ENCODE measurements around the gene TRPM2.
"Not testable (repeated sequence)": the region's sequence is repeated elsewhere in the genome, so short reads cannot be mapped to it uniquely, and the experiment has no call there.

Gene TRPM2

DNA sequence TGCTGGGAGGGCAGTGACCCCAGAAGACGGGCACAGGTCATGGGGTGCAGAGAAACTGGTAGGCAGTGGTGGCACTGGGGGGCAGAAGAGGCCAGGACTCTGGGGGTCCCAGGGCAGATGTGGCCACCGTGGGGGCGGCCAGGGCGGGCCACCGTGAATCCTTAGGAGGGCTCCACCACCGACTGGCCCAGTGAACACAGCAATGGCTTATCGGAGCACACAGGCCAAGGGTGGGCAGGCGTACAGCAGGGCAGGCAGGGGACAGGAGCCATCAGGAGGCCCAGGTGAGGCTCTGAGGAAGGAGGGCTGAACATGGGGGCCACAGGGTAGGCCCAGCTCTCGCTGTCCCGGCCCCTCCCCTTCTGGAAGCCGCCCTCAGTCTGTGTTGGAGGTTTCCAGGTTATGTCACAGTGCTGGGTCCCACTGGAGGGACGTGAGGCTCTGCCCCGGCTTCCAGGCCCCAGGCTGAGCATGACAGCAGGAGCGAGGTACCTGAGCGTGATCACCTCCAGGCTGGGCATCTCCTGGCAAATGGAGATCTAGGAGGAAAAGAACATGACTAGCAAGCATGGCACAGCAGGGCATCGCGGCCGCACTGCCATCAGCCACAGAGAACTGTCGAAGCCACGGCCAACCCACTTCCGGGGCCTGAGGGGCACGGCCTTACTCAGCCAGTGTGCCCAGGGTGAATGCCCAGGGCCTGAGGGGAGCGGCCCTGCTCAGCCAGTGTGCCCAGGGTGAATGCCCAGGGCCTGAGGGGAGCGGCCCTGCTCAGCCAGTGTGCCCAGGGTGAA lies 18.0 kb upstream of the TRPM2 start:
- no peak for DNase-seq (ENCODE audit: low read depth)
- no peak overlapping the region for H3K4me3 ChIP-seq (ENCODE audit: low read depth, low read length)
- TF ChIP-seq, protein P1, sequence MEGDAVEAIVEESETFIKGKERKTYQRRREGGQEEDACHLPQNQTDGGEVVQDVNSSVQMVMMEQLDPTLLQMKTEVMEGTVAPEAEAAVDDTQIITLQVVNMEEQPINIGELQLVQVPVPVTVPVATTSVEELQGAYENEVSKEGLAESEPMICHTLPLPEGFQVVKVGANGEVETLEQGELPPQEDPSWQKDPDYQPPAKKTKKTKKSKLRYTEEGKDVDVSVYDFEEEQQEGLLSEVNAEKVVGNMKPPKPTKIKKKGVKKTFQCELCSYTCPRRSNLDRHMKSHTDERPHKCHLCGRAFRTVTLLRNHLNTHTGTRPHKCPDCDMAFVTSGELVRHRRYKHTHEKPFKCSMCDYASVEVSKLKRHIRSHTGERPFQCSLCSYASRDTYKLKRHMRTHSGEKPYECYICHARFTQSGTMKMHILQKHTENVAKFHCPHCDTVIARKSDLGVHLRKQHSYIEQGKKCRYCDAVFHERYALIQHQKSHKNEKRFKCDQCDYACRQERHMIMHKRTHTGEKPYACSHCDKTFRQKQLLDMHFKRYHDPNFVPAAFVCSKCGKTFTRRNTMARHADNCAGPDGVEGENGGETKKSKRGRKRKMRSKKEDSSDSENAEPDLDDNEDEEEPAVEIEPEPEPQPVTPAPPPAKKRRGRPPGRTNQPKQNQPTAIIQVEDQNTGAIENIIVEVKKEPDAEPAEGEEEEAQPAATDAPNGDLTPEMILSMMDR (IDR thresholded peaks at IDR 0.05; ENCODE audit: low read depth, low read length, missing control alignments): no peak

DNA sequence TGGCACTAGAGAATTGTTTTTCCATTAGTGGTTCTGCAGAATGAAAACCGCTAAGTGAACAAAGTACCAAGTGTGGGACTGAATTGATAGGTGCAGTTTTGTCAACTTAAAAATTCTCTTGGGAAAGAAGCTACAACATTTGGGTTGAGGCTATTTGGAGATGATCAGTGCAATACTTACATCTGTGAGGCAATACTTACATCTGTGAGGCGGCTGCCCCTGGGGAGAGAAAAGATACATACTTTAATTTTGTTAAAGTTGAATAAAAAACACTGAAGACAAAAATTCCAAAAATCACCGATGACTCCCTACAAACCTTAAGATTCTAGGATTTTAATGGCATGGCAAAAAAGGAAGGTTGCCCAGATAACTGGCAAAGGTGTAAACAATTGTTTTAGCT lies 16.0 kb upstream of the TRPM2 start:
- no peak for DNase-seq (ENCODE audit: low read depth)
- TF ChIP-seq, protein P1 (IDR thresholded peaks at IDR 0.05; ENCODE audit: low read depth, low read length, missing control alignments): no peak
- no peak overlapping the region for H3K4me3 ChIP-seq (ENCODE audit: low read depth, low read length)

DNA sequence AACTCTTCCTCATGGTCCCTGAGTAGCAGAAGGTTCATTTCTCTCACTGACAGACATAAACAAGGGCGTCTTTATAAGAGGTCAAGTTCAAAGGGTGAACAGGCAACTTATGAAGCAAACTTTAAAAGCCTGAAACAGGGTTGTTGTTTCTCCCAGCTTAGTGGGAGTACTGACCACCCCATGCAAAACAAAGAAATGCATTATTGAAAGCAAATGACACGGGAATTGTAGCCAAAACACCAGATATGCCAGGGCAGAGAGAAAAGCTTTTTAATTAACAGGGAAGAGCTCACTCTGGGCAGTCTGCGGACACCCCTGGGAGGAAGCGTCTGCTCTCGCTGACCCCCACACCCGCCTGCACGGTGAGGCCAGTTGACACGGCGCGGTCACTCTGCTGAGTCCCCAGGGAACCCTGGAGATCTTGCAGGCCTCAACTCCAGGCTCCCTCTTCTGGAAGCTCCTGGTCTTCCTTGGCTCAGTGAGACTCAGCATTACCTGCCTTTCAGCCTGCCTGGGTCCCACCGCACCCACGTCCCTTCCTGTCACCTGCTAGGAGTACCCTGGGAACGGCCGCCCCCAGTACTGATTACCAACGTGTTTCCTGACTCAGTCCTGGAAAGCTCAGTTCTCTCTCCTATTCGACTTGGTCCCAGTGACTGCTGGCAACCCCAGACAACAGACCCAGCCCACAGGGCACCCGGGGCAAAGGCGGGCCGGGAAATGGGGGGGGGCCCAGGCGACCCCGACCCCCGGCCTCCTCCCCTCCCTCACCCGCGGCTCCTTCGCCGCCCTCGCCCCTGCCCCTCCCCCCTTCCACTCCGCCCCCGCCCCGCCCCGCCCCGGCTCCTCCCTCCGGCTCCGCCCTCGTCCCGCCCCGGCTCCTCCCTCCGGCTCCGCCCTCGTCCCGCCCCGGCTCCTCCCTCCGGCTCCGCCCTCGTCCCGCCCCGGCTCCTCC lies 15.2 kb upstream of the TRPM2 start:
- H3K4me3 ChIP-seq (ENCODE audit: low read depth, low read length): peak overlapping the region; percentile 20; the same call in 1 of the 2 replicates
- TF ChIP-seq, protein P1 (IDR thresholded peaks at IDR 0.05; ENCODE audit: low read depth, low read length, missing control alignments): no peak
- no peak for DNase-seq (ENCODE audit: low read depth)

DNA sequence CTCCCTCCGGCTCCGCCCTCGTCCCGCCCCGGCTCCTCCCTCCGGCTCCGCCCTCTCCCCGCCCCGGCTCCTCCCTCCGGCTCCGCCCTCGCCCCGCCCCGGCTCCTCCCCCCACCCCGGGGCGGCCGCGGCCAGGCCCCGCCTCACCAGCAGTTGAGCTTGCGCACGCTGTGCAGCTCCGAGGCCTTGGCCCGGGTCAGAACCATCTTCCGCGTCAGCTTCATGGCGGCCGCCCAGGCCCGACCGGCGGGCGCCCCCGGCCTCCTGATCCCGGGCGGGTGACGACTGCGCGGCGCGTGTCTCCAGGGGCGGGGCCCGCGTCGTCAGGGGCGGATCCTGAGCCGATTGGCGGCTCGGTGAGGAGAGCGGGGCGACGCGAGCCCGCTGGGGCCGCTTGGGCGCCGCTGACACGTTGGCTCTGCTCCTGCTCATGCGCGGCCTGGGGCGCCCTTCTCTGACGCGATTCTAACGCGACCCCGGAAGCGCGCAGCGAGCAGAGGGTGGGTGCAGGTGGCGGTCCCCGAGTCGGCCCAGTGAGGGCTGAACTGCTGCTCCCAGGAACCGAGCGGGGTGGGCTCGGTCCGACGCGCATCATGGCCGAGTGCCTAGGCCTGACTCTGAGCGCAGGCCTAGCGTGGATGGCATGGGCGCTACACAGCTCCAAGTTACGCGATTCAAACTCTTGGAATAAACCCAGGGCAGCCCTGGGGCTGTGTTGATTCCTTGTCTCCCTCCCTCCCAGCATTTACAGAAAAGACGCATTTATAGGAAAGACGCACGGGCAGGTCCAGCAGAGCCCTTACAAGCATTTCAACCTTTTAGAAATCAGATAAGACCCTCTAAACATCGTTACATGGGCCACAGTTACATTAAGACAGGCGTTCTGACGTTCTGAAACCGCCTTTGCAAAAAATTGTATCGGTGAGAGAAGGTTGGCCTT lies 14.2 kb upstream of the TRPM2 start, which contains the start of gene CFAP410:
CFAP410 (minus strand) TSS at position 420 of the 940 bp plus-strand sequence; CDS start at position 224, 196 bp downstream.
- H3K4me3 ChIP-seq (ENCODE audit: low read depth, low read length): peak within 1 kb of the TSS; percentile 81
- DNase-seq (ENCODE audit: low read depth): peak; percentile 80
- TF ChIP-seq, protein P1 (IDR thresholded peaks at IDR 0.05; ENCODE audit: low read depth, low read length, missing control alignments): no peak

DNA sequence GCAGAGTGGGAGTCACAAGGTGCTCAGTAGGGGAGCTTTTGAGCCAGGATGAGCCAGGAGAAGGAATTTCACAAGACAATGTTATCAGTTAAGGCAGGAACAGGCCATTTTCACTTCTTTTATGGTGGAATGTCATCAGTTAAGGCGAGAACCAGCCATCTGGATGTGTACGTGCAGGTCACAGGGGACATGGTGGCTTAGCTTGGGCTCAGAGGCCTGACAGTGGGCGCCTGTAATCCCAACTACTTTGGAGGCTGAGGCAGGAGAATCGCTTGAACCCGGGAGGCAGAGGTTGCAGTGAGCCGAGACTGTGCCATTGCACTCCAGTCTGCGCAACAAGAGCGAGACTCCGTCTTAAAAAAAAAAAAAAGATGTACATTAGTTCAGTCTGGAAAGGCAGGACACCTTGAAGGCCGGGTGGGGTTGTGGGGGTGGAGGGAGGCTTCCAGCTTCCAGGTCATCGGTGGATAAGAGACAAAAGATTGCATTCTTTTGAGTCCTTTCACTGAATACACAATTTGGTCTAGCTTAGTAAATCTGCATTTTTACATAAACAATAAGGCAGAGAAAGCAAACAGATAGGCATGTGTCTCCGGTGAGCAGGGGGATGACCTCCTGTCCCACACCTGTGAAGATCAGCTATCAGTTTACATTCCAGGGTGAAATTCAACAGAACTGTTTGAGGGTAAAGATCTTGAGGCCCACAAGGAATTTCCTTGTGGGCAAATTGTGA lies 11.5 kb upstream of the TRPM2 start:
- not testable (repeated sequence) for H3K4me3 ChIP-seq (ENCODE audit: low read depth, low read length); DNase-seq (ENCODE audit: low read depth)

DNA sequence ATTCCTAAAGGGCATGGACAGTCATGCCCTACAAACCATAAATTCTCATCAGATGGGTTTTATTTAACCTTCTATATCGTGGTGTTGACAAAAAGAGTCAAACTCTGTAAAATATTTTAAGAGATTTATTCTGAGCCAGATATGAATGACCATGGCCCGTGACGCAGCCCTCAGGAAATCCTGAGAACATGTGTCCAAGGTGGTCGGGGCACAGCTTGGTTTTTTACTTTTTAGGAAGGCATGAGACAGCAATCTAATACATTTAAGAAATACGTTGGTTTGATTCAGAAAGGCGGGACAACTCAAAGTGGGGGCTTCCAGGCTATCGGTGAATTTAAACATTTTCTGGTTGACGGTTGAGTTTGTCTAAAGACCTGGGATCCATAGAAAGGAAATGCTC lies 10.4 kb upstream of the TRPM2 start:
- H3K4me3 ChIP-seq (ENCODE audit: low read depth, low read length); DNase-seq (ENCODE audit: low read depth): not testable (repeated sequence)
